KMS-11 (cell line): Measurements from ENCODE around the gene KMT2A.
"Not testable (repeated sequence)": the region's sequence is repeated elsewhere in the genome, so short reads cannot be mapped to it uniquely, and the experiment has no call there.

ENCODE experiments used
- H2AFZ ChIP-seq: fragments of 200-600 bp; sonication (generic); 2 replicates; pipeline ENCODE4 v1.6.1; 2016; ENCODE audit warnings: antibody characterized with exemption, mixed run types, low read depth
- H3K27ac ChIP-seq: fragments of 200-600 bp; sonication (generic); 2 replicates; pipeline ENCODE4 v1.6.1; 2016; ENCODE audit warnings: mild to moderate bottlenecking, mixed run types
- H3K27me3 ChIP-seq: fragments of 200-600 bp; sonication (generic); 2 replicates; pipeline ENCODE4 v1.6.1; 2017; ENCODE audit warnings: mild to moderate bottlenecking, low read depth, mixed run types, moderate library complexity; ENCODE audit not compliant: insufficient read depth
- H3K36me3 ChIP-seq: fragments of 200-600 bp; sonication (generic); 2 replicates; pipeline ENCODE4 v1.6.1; 2017; ENCODE audit warnings: mild to moderate bottlenecking, mixed run types; ENCODE audit not compliant: insufficient read depth
- H3K4me1 ChIP-seq: fragments of 200-600 bp; sonication (generic); 2 replicates; pipeline ENCODE4 v1.6.1; 2016; ENCODE audit warnings: mild to moderate bottlenecking, low read depth, mixed run types; ENCODE audit not compliant: poor library complexity, severe bottlenecking
- H3K4me2 ChIP-seq: fragments of 200-600 bp; sonication (generic); 2 replicates; pipeline ENCODE4 v1.7.0; 2016; ENCODE audit warnings: mild to moderate bottlenecking, mixed run types
- H3K4me3 ChIP-seq: fragments of 200-600 bp; sonication (generic); IDR thresholded peaks from 2 replicates; pipeline ENCODE4 v1.6.1; 2017; ENCODE audit warnings: low read depth, low read length, mixed read lengths; ENCODE audit not compliant: insufficient read depth
- H3K79me2 ChIP-seq: fragments of 200-600 bp; sonication (generic); 2 replicates; pipeline ENCODE4 v1.6.1; 2016; ENCODE audit warnings: low read depth, mixed run types; ENCODE audit not compliant: insufficient read depth
- H3K9ac ChIP-seq: fragments of 200-600 bp; sonication (generic); 2 replicates; pipeline ENCODE4 v1.6.1; 2016; ENCODE audit warnings: mild to moderate bottlenecking, mixed run types
- H4K20me1 ChIP-seq: fragments of 200-600 bp; sonication (generic); 2 replicates; pipeline ENCODE4 v1.6.1; 2016; ENCODE audit warnings: mild to moderate bottlenecking, mixed run types; ENCODE audit not compliant: insufficient read depth
- TF ChIP-seq, protein P1 (sequence below): fragments of 200-600 bp; sonication (generic); conservative IDR thresholded peaks from 2 replicates; pipeline ENCODE4 v1.6.1; 2017; ENCODE audit warnings: low read depth, mild to moderate bottlenecking, antibody characterized with exemption, low read length, moderate library complexity, mixed read lengths

KMT2A gene

DNA sequence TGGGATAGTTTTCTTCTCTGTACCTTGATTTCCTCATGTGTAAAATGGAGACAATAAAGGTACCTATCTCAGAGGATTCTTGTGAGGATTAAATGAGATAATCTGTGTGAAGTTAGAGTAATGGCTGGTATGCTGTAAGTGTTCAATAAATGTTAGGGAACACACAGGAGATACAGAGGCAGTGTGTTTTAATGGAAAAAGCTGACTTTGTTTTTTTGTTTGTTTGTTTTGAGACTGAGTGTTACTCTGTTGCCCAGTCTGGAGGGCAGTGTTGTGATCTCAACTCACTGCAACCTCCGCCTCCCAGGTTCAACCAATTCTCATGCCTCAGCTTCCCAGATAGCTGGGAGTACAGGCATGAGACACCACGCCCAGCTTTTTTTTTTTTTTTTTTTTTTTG is 133.4 kb downstream of the KMT2A start:
- H3K27me3 ChIP-seq: no peaks in the 10 kb centered on the region
- peaks cover 19% of the 10 kb centered on the region for H3K4me1 ChIP-seq
- H3K79me2 ChIP-seq: peaks cover 24% of the 10 kb centered on the region
- H3K4me3 ChIP-seq: no peak overlapping the region
- TF ChIP-seq, protein P1, sequence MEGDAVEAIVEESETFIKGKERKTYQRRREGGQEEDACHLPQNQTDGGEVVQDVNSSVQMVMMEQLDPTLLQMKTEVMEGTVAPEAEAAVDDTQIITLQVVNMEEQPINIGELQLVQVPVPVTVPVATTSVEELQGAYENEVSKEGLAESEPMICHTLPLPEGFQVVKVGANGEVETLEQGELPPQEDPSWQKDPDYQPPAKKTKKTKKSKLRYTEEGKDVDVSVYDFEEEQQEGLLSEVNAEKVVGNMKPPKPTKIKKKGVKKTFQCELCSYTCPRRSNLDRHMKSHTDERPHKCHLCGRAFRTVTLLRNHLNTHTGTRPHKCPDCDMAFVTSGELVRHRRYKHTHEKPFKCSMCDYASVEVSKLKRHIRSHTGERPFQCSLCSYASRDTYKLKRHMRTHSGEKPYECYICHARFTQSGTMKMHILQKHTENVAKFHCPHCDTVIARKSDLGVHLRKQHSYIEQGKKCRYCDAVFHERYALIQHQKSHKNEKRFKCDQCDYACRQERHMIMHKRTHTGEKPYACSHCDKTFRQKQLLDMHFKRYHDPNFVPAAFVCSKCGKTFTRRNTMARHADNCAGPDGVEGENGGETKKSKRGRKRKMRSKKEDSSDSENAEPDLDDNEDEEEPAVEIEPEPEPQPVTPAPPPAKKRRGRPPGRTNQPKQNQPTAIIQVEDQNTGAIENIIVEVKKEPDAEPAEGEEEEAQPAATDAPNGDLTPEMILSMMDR: no peak
- H3K36me3 ChIP-seq: no peaks in the 10 kb centered on the region
- H3K4me2 ChIP-seq: no peak overlapping the region
- H3K27ac ChIP-seq: no peak overlapping the region
- H3K9ac ChIP-seq: no peak overlapping the region
- 0 out of 2 replicates have a peak, but pooled peaks cover 6% of the 10 kb centered on the region for H4K20me1 ChIP-seq
- no peak overlapping the region for H2AFZ ChIP-seq

DNA sequence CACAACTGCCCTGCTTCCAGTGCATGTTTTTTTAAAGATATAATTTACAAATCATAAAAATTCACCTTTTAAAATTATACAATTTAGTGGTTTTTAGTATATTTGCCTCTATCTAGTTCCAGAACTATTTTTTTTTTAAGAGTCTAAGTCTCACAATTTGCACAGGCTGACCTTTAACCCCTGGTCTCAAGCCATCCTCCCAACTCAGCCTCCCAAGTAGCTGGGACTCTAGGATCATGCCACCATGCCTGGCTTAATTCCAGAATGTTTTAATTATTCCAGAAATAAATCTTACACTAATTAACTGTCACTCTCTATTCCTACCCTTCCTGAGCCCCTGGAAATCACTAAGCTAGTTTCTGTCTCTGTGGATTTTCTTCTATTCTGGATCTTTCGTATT is 134.5 kb downstream of the KMT2A start:
- H2AFZ ChIP-seq: no peak overlapping the region
- TF ChIP-seq, protein P1: no peak

DNA sequence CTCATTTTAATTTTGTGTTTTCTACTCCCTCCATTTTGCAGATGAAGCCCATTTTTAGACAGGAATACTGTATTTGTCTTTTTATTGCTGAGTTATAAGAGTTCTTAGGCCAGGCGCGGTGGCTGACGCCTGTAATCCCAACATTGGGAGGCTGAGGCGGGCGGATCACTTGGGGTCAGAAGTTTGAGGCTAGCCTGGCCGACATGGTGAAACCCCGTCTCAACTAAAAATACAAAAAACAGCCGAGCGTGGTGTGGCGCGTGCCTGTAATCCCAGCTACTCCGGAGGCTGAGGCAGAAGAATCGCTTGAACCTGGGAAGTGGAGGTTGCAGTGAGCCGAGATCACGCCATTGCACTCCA is 135.4 kb downstream of the KMT2A start:
- Histone ChIP-seq H3K27ac (peak overlapping the region; percentile 40), H2AFZ (peak overlapping the region; percentile 76), H4K20me1 (0 out of 2 replicates have a peak, but pooled peaks cover 11% of the 10 kb centered on the region), H3K4me1 (peaks cover 31% of the 10 kb centered on the region), H3K79me2 (peaks cover 44% of the 10 kb centered on the region), H3K4me2 (peak overlapping the region; percentile 54), H3K9ac (peak overlapping the region; percentile 88; the same call in 1 of the 2 replicates)
- not testable (repeated sequence) for H3K4me3 ChIP-seq, H3K27me3 ChIP-seq, H3K36me3 ChIP-seq

More for the DNA sequence above, 134.5 kb downstream of the KMT2A start:
- H3K4me2 ChIP-seq: no peak overlapping the region
- peaks cover 35% of the 10 kb centered on the region for H3K79me2 ChIP-seq
- H3K27me3 ChIP-seq: no peaks in the 10 kb centered on the region
- no peak overlapping the region for H3K4me3 ChIP-seq
- H3K36me3 ChIP-seq: no peaks in the 10 kb centered on the region
- no peak overlapping the region for H3K27ac ChIP-seq
- no peak overlapping the region for H3K9ac ChIP-seq
- 0 out of 2 replicates have a peak, but pooled peaks cover 9% of the 10 kb centered on the region for H4K20me1 ChIP-seq
- H3K4me1 ChIP-seq: peaks cover 27% of the 10 kb centered on the region

DNA sequence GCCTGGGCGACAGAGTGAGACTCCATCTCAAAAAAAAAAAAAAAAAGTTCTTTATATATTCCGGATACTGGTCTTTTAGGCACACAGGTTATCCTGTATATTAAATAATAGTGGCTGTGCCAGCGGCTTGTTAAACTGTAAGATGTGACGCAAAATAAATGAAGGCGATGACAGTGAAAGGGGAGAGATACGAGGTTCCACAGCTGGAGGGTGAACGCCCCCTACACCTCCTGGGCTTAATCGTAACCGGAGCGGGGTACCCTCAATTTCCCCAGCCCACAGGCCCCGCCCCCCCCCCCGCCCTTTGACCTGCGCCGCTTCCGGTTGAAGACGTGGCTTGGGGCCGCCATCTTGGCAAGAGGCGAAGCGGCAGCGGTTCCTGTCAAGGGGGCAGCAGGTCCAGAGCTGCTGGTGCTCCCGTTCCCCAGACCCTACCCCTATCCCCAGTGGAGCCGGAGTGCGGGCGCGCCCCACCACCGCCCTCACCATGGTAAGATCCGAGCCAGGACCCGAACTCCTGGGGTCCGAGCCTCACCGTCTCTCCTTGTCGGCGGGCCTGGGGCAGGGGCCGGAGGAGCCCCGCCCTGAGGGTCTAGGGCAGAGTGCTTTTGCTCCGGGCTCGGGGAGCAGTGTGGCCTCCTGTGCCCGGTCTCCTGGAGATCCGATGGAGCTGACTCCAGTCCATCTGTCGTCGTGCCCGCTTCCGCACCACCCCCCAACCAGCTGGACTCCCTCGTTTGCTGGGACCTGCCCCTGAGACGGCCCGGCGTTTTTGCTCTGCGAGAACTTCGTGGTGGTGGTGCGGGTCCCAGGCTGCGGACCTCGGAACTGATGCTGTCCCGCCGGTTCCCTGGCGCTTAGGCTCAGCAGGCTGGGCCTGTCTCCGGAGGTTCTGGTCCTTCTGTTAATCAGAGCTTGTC is 136.0 kb downstream of the KMT2A start, which contains the start of gene ARCN1:
Gene ARCN1 (plus strand): TSS at position 349 of the 920 bp plus-strand sequence. CDS start 139 bp downstream, at position 488.
- H3K4me1 ChIP-seq: peaks cover 31% of the 10 kb centered on the region
- H3K9ac ChIP-seq: peak within 1 kb of the TSS; percentile 88
- H3K36me3 ChIP-seq: no peaks in the 10 kb centered on the region
- no peak within 1 kb of the TSS for H3K4me3 ChIP-seq
- H3K27me3 ChIP-seq: no peaks in the 10 kb centered on the region
- H2AFZ ChIP-seq: peak within 1 kb of the TSS; percentile 76
- H4K20me1 ChIP-seq: 0 out of 2 replicates have a peak, but pooled peaks cover 11% of the 10 kb centered on the region
- peaks cover 50% of the 10 kb centered on the region for H3K79me2 ChIP-seq
- TF ChIP-seq, protein P1: no peak
- peak within 1 kb of the TSS; percentile 84 for H3K4me2 ChIP-seq
- H3K27ac ChIP-seq: peak within 1 kb of the TSS; percentile 74
